Transverse colon (tissue), 4 donors: ENCODE measurements around the gene CCDC81. TPM values are rescaled to one million over a fixed set of nuclear protein-coding genes. Genes with fewer than 3 reads are reported as not detected.

Source experiments
- DNase-seq: peaks from one replicate; pipeline ENCODE4 v3.0.0-alpha.2; 2019
- H3K27ac ChIP-seq, 4 donors: fragments of 200-600 bp; sonication (generic); 2 replicates each; pipeline ENCODE4 v1.5.1; 2016 to 2018; ENCODE audit warnings: inconsistent platforms in 4 of 4
- H3K27me3 ChIP-seq: fragments of 200-600 bp; sonication (generic); 2 replicates; pipeline ENCODE4 v1.5.1; 2017; ENCODE audit warnings: inconsistent platforms
- H3K36me3 ChIP-seq, 4 donors: fragments of 200-600 bp; sonication (generic); 2 replicates each; pipeline ENCODE4 v1.5.1; 2017 to 2019; ENCODE audit warnings: inconsistent platforms in 4 of 4
- H3K4me1 ChIP-seq, 4 donors: fragments of 200-600 bp; sonication (generic); 2 replicates each; pipeline ENCODE4 v1.5.1; 2017 to 2020; ENCODE audit warnings: inconsistent platforms in 4 of 4
- H3K4me3 ChIP-seq, 4 donors: fragments of 200-600 bp; sonication (generic); 1 replicate in 1 of 4; 2 replicates in 3 of 4; pipeline versions ENCODE4 v1.5.1 to v1.6.1; 2017 to 2019; ENCODE audit warnings: inconsistent platforms in 4 of 4
- H3K9me3 ChIP-seq, 2 donors: fragments of 200-600 bp; sonication (generic); 2 replicates each; pipeline ENCODE4 v1.5.1; 2017 to 2019; ENCODE audit warnings: inconsistent platforms in 2 of 2
- EP300 ChIP-seq: sonication (generic); formaldehyde crosslinking; IDR thresholded peaks from one replicate; pipeline ENCODE4 v1.6.1; 2017; ENCODE audit warnings: antibody characterized with exemption, low read depth
- POLR2A ChIP-seq: fragments of 450-650 bp; IDR thresholded peaks from one replicate; pipeline ENCODE4 v1.6.1; 2016; ENCODE audit warnings: antibody characterized with exemption, mild to moderate bottlenecking, moderate library complexity
- POLR2AphosphoS5 ChIP-seq, 3 donors: sonication (generic); formaldehyde crosslinking; IDR thresholded peaks; one replicate each; pipeline ENCODE4 v1.6.1; 2016; ENCODE audit warnings: antibody characterized with exemption in 3 of 3
- WGBS, 2 donors: methylation state at CpG; one replicate each; pipeline ENCODE4 v1.1.5; 2018; ENCODE audit warnings: low coverage in 1 of 2; 5-methylcytosine and 5-hydroxymethylcytosine counted together
- in situ Hi-C, 4 donors: fragments of 200-750 bp; cut with MboI; loops; one replicate each; pipeline versions ENCODE4 v1.15.0 to v1.15.1; 2017; ENCODE audit warnings: low sequenced_read_pairs in 3 of 4, low pct_ligation_motif_present in 1 of 4, low pct_unique_long_range_greater_than_20kb in 1 of 4
- intact Hi-C: fragments of 100-400 bp; cut with DNase I; formaldehyde crosslinking; loops from one replicate; pipeline ENCODE4 v1.15.1; 2023; ENCODE audit warnings: low total_unique reads
- total RNA-seq, 4 donors: library from RNA; depleted of rRNA; stranded (reverse); fragments of >200 nt; gene quantifications; one replicate each; pipeline ENCODE4 v1.1.0, GENCODE V29; 2016
- TF ChIP-seq, protein P1 (sequence below), 5 experiments: fragments of 200-600 bp in 3 of 5; fragments of 450-650 bp in 2 of 5; sonication (generic) in 3 of 5; IDR thresholded peaks; 1 replicate in 2 of 5; 2 replicates in 3 of 5; pipeline ENCODE4 v1.5.1; 2016 to 2017; ENCODE audit warnings: antibody characterized with exemption in 5 of 5, inconsistent platforms in 3 of 5, mild to moderate bottlenecking in 2 of 5, moderate library complexity in 1 of 5

The CCDC81 gene
- total RNA-seq, 4 donors from 2014 or later, result 0.41 to 0.64 TPM; not detected in 2

- H3K4me3 ChIP-seq, result no peak overlapping the region
- H3K27me3 ChIP-seq, result no peaks in the 10 kb centered on the region
- in situ Hi-C loops, result no loop called here
- WGBS, 2 donors, result 80 to 84% methylated on average over 1 to 4 of the region's 4 CpGs
- H3K9me3 ChIP-seq, result no peaks in the 10 kb centered on the region
- H3K36me3 ChIP-seq, result no peaks in the 10 kb centered on the region
- intact Hi-C loops, result no loop called here
- no peak for DNase-seq
- no peak overlapping the region for H3K27ac ChIP-seq
- no peak for TF ChIP-seq EP300
- TF ChIP-seq POLR2AphosphoS5 (IDR thresholded peaks at IDR 0.05), result no peak
- TF ChIP-seq, protein P1, sequence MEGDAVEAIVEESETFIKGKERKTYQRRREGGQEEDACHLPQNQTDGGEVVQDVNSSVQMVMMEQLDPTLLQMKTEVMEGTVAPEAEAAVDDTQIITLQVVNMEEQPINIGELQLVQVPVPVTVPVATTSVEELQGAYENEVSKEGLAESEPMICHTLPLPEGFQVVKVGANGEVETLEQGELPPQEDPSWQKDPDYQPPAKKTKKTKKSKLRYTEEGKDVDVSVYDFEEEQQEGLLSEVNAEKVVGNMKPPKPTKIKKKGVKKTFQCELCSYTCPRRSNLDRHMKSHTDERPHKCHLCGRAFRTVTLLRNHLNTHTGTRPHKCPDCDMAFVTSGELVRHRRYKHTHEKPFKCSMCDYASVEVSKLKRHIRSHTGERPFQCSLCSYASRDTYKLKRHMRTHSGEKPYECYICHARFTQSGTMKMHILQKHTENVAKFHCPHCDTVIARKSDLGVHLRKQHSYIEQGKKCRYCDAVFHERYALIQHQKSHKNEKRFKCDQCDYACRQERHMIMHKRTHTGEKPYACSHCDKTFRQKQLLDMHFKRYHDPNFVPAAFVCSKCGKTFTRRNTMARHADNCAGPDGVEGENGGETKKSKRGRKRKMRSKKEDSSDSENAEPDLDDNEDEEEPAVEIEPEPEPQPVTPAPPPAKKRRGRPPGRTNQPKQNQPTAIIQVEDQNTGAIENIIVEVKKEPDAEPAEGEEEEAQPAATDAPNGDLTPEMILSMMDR (IDR thresholded peaks at IDR 0.05), result no peak
- TF ChIP-seq POLR2A, result no peak
- H3K4me1 ChIP-seq, result peaks cover 0 to 4% (median 0%) of the 10 kb centered on the region in 4 donors
These were observed 4.5 kb upstream of the CCDC81 start for GRCh38 chr11:86370171-86370570.

DNA sequence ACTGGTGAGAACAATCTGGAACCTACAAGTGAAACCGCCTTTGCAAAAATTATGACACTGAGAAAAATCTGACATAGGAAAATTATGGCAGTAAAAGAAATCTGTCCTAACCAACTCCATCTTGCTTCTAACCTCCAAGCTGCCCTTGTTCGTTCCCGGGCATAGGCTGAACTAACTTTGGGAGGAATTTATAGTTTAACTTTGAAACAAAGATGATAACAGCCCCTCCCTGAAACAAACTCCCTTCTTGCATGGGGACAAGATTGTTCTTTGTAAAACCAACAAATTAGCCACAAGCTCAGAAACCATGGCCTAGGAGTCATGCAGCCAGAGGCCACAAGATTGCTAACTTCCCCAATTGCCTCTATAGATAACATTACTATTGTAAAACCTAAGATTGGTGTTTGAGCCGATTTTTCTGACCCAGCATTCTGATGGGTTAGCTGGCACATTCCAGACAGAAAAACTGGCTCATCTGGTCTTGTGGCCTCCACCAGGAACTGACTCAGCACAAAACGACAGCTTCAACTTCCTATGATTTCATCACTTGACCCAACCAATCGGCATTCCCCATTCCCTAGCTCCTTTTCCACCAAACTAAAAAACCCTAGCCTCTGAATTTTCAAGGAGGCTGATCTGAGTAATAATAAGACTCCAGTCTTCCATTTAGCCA lies 3.6 kb upstream of the CCDC81 start:
- no peaks in the 10 kb centered on the region for H3K9me3 ChIP-seq
- no peak overlapping the region for H3K27ac ChIP-seq
- no peaks in the 10 kb centered on the region for H3K27me3 ChIP-seq
- no peak for TF ChIP-seq EP300
- TF ChIP-seq, protein P1 (IDR thresholded peaks at IDR 0.05), result no peak
- no peak for TF ChIP-seq POLR2A
- no peak for TF ChIP-seq POLR2AphosphoS5 (IDR thresholded peaks at IDR 0.05)
- intact Hi-C loops (no loop called here), in situ Hi-C loops (no loop called here)
- H3K4me3 ChIP-seq, result no peak overlapping the region
- peaks cover 0 to 4% (median 0%) of the 10 kb centered on the region in 4 donors for H3K4me1 ChIP-seq
- WGBS, 2 donors, result 67 to 87% methylated on average over 5 to 6 of the region's 6 CpGs
- H3K36me3 ChIP-seq, result no peaks in the 10 kb centered on the region
- DNase-seq, result no peak

GRCh38 chr11:86372041-86372440 lies 2.6 kb upstream of the CCDC81 start:
- intact Hi-C loops (no loop called here), in situ Hi-C loops (no loop called here)
- no peak for DNase-seq
- TF ChIP-seq POLR2A (no peak), POLR2AphosphoS5 (IDR thresholded peaks at IDR 0.05) (no peak)
- 96% methylated on average over 1 of the region's 1 CpG; no CpG with 5 or more reads in 1 of the 2 donors for WGBS, 2 donors
- Histone ChIP-seq H3K4me3 (no peak overlapping the region), H3K27me3 (no peaks in the 10 kb centered on the region), H3K4me1 (peaks cover 0 to 4% (median 0%) of the 10 kb centered on the region in 4 donors), H3K9me3 (no peaks in the 10 kb centered on the region), H3K36me3 (no peaks in the 10 kb centered on the region), H3K27ac (no peak overlapping the region)

GRCh38 chr11:86372586-86372985 lies 2.1 kb upstream of the CCDC81 start:
- no peak for DNase-seq
- Histone ChIP-seq H3K4me1 (peaks cover 0 to 4% (median 0%) of the 10 kb centered on the region in 4 donors), H3K27me3 (no peaks in the 10 kb centered on the region), H3K36me3 (no peaks in the 10 kb centered on the region), H3K9me3 (no peaks in the 10 kb centered on the region), H3K27ac (no peak overlapping the region), H3K4me3 (no peak overlapping the region)
- TF ChIP-seq POLR2A (no peak), POLR2AphosphoS5 (IDR thresholded peaks at IDR 0.05) (no peak), EP300 (no peak)
- TF ChIP-seq, protein P1 (IDR thresholded peaks at IDR 0.05), result no peak
- in situ Hi-C loops (no loop called here), intact Hi-C loops (no loop called here)

GRCh38 chr11:86374069-86374468 lies 618 bp upstream of the CCDC81 start:
- WGBS, 2 donors, result 40 to 60% methylated on average over 1 of the region's 1 CpG
- no peak for TF ChIP-seq EP300
- TF ChIP-seq POLR2A, result no peak
- no peak for TF ChIP-seq POLR2AphosphoS5 (IDR thresholded peaks at IDR 0.05)
- TF ChIP-seq, protein P1 (IDR thresholded peaks at IDR 0.05), result no peak
- Histone ChIP-seq H3K27me3 (no peaks in the 10 kb centered on the region), H3K36me3 (no peaks in the 10 kb centered on the region), H3K4me3 (no peak overlapping the region), H3K9me3 (no peaks in the 10 kb centered on the region), H3K27ac (no peak overlapping the region), H3K4me1 (peaks cover 0 to 4% (median 0%) of the 10 kb centered on the region in 4 donors)
- intact Hi-C loops (no loop called here), in situ Hi-C loops (no loop called here)
- DNase-seq, result no peak
